ENCODE data around the gene CXCL8. TPM values are rescaled to one million over a fixed set of nuclear protein-coding genes. Genes with fewer than 3 reads are reported as not detected.

Gene CXCL8
- total and polyA plus RNA-seq, 2 donors (not counting 3 experiments of a cell fraction or from before 2014, with no cell fraction given), result 6.4 to 12.6 TPM

- POLR2A ChIA-PET, result no interaction called here
- Histone ChIP-seq H3K4me2 (ENCODE audit: insufficient read depth, low read length) (no peak overlapping the region), H3K9me1 (replicated peaks; ENCODE audit: control insufficient read depth, extremely low read depth, insufficient read depth, low read length) (no peaks in the 10 kb centered on the region)
Measured at GRCh38 chr4:73754934-73755333, 14.6 kb downstream of the CXCL8 start.

More at GRCh38 chr4:73754934-73755333, 14.6 kb downstream of the CXCL8 start:
- Histone ChIP-seq H2AFZ (ENCODE audit: low read depth, low read length) (no peak overlapping the region), H3K9me3 (replicated peaks; ENCODE audit: control insufficient read depth, insufficient read depth, low read length) (no peaks in the 10 kb centered on the region), H3K9ac (replicated peaks; ENCODE audit: extremely low read depth, insufficient read depth, low read length) (no peak overlapping the region), H3K27ac (ENCODE audit: insufficient read depth, low read depth, low read length) (no peak overlapping the region), H3K27me3 (ENCODE audit: control insufficient read depth in 2 of 2, insufficient read depth in 2 of 2, low read length in 2 of 2) (no peaks in the 10 kb centered on the region), H3K36me3 (ENCODE audit: control insufficient read depth in 2 of 2, extremely low read depth in 1 of 2, insufficient read depth in 2 of 2, low read length in 2 of 2) (no peaks in the 10 kb centered on the region), H3K4me3 (replicated peaks in 1 of 3; ENCODE audit: insufficient read depth in 1 of 3, low read depth in 1 of 3, low read length in 3 of 3) (no peak overlapping the region), H3K79me2 (ENCODE audit: control insufficient read depth, insufficient read depth, low read length) (no peaks in the 10 kb centered on the region), H3K4me1 (ENCODE audit: control insufficient read depth, extremely low read depth, insufficient read depth, low read length) (no peaks in the 10 kb centered on the region), H4K20me1 (replicated peaks; ENCODE audit: control insufficient read depth, extremely low read depth, insufficient read depth, low read length) (no peaks in the 10 kb centered on the region)
- TF ChIP-seq CTCF (IDR thresholded peaks at IDR 0.05; ENCODE audit: extremely low read depth in 1 of 2, insufficient read depth in 1 of 2, low read depth in 1 of 2, low read length in 2 of 2) (no peak), GATA2 (IDR thresholded peaks at IDR 0.05; ENCODE audit: insufficient read depth, insufficient read length, low read depth, low read length) (no peak), JUN (IDR thresholded peaks at IDR 0.05; ENCODE audit: borderline replicate concordance, insufficient read depth, insufficient read length, low read depth) (no peak), POLR2A (IDR thresholded peaks at IDR 0.05; ENCODE audit: low read depth, low read length) (no peak), FOS (IDR thresholded peaks at IDR 0.05; ENCODE audit: borderline replicate concordance, insufficient read depth, low read length) (no peak), MYC (IDR thresholded peaks at IDR 0.05; ENCODE audit: low read depth, low read length) (no peak), EZH2 (IDR thresholded peaks at IDR 0.05; ENCODE audit: borderline replicate concordance, low read depth, low read length, severe bottlenecking) (no peak), POLR2AphosphoS5 (IDR thresholded peaks at IDR 0.05; ENCODE audit: insufficient read depth, low read depth, low read length) (no peak)
- TF ChIP-seq, protein P1, sequence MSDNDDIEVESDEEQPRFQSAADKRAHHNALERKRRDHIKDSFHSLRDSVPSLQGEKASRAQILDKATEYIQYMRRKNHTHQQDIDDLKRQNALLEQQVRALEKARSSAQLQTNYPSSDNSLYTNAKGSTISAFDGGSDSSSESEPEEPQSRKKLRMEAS (IDR thresholded peaks at IDR 0.05; ENCODE audit: insufficient read depth, insufficient read length), result no peak
- intact Hi-C loops (cut with micrococcal nuclease) (no loop called here), dilution Hi-C loops (cut with MboI; ENCODE audit: extremely low pct_ligation_motif_present, low sequenced_read_pairs) (no loop called here)
- DNase-seq (ENCODE audit: low read depth, low spot score) (no peak), FAIRE-seq (no peak)
- CTCF ChIA-PET, result interaction anchor here (1.9 kb wide), 1 partner anchor 8 kb away, joined by 9 read pairs; no protein-coding TSS in a partner anchor
- BruUV-seq (replicated peaks), result no TSS peak
